Adrenal gland (tissue), 5 donors: ENCODE measurements around the gene MAP2K7.

Source experiments
- POLR2A ChIP-seq, 2 donors: fragments of 450-650 bp; IDR thresholded peaks; one replicate each; pipeline ENCODE4 v1.6.1; 2017; ENCODE audit warnings: antibody characterized with exemption in 2 of 2, mild to moderate bottlenecking in 2 of 2, moderate library complexity in 1 of 2
- TF ChIP-seq, protein P1 (sequence below), 6 experiments: fragments of 450-650 bp in 4 of 6; fragments of 200-600 bp in 2 of 6; sonication (generic) in 1 of 6; IDR thresholded peaks; 1 replicate in 5 of 6; 2 replicates in 1 of 6; pipeline versions ENCODE4 v1.5.1 to v1.8.0; 2016 to 2021; ENCODE audit warnings: antibody characterized with exemption in 6 of 6, mild to moderate bottlenecking in 2 of 6, moderate library complexity in 1 of 6
- donor health status: DM: no; HTN: no; CAD: no.

DNA sequence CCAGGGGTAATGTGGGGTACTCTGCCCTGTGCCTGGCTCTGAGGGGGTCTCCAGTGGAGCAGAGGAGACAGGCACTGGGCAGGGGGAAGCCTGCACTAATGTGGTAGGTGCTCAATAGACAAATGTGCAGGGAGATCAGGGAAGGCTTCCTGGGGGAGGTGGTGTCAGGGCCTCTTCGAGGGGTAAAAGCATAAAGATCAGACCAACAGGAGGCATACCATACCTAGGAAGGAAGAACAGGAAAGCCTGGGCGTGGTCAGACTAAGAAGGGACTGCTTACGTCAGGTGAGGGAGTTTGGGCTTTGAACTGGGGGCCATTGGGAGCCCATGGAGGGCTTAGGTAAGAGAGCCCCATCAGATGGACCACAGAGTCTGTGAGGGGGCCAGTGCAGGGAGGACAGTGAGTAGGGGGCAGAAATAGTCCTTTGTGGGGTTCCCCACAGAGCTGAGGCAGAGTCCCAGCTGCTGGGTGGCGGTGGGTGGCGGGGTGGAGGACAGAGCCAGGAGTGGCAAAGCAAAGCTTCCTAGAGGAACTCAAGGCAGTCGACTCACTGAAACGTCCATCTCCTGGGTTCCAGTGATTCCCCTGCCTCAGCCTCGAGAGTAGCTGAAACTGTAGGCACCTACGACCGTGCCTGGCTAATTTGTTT lies 38.3 kb upstream of the MAP2K7 start:
- TF ChIP-seq, protein P1, sequence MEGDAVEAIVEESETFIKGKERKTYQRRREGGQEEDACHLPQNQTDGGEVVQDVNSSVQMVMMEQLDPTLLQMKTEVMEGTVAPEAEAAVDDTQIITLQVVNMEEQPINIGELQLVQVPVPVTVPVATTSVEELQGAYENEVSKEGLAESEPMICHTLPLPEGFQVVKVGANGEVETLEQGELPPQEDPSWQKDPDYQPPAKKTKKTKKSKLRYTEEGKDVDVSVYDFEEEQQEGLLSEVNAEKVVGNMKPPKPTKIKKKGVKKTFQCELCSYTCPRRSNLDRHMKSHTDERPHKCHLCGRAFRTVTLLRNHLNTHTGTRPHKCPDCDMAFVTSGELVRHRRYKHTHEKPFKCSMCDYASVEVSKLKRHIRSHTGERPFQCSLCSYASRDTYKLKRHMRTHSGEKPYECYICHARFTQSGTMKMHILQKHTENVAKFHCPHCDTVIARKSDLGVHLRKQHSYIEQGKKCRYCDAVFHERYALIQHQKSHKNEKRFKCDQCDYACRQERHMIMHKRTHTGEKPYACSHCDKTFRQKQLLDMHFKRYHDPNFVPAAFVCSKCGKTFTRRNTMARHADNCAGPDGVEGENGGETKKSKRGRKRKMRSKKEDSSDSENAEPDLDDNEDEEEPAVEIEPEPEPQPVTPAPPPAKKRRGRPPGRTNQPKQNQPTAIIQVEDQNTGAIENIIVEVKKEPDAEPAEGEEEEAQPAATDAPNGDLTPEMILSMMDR (IDR thresholded peaks at IDR 0.05), result no peak
- no peak for TF ChIP-seq POLR2A (IDR thresholded peaks at IDR 0.05)
